UCSD-AML1 (cell line): Measurements from ENCODE around the gene RHBDD1.

ENCODE experiments used
- DNase-seq: peaks from one replicate; lab custom pipeline; 2025; ENCODE audit not compliant: unreplicated experiment; lab: John Stamatoyannopoulos, UW

Gene RHBDD1

GRCh38 chr2:226835796-226836547, at the start of gene RHBDD1:
Gene RHBDD1, plus strand, starts transcription at chr2:226836054. Its CDS starts 28,640 bp downstream, at chr2:226864694.
- peak; percentile 90 for DNase-seq

GRCh38 chr2:226788064-226788463, 47.8 kb upstream of the RHBDD1 start:
- no peak for DNase-seq

GRCh38 chr2:226788881-226789490, 46.9 kb upstream of the RHBDD1 start:
- no peak for DNase-seq

- DNase-seq: no peak
Measured at GRCh38 chr2:226790011-226790410, 45.8 kb upstream of the RHBDD1 start.

- no peak for DNase-seq
Measured at GRCh38 chr2:226790431-226790830, 45.4 kb upstream of the RHBDD1 start.

- no peak for DNase-seq
Measured at GRCh38 chr2:226791056-226791486, 44.8 kb upstream of the RHBDD1 start.

- DNase-seq: peak; percentile 89
Measured at GRCh38 chr2:226791487-226792081, 44.3 kb upstream of the RHBDD1 start.

GRCh38 chr2:226792155-226792881, 43.5 kb upstream of the RHBDD1 start:
- DNase-seq: no peak

- no peak for DNase-seq
Measured at GRCh38 chr2:226793646-226794045, 42.2 kb upstream of the RHBDD1 start.

GRCh38 chr2:226794196-226794661, 41.6 kb upstream of the RHBDD1 start:
- no peak for DNase-seq

- no peak for DNase-seq
Measured at GRCh38 chr2:226794751-226795171, 41.1 kb upstream of the RHBDD1 start.

- DNase-seq: no peak
Measured at GRCh38 chr2:226795281-226796011, 40.4 kb upstream of the RHBDD1 start.

GRCh38 chr2:226796012-226796839, 39.6 kb upstream of the RHBDD1 start:
- DNase-seq: no peak

- peak; percentile 14 for DNase-seq
Measured at GRCh38 chr2:226796840-226797288, 39.0 kb upstream of the RHBDD1 start.

GRCh38 chr2:226797289-226797988, 38.4 kb upstream of the RHBDD1 start:
- DNase-seq: no peak

- DNase-seq: no peak
Measured at GRCh38 chr2:226797989-226798421, 37.8 kb upstream of the RHBDD1 start.

- no peak for DNase-seq
Measured at GRCh38 chr2:226798422-226799210, 37.2 kb upstream of the RHBDD1 start.
